ENCODE data around the gene CERS4.

DNA sequence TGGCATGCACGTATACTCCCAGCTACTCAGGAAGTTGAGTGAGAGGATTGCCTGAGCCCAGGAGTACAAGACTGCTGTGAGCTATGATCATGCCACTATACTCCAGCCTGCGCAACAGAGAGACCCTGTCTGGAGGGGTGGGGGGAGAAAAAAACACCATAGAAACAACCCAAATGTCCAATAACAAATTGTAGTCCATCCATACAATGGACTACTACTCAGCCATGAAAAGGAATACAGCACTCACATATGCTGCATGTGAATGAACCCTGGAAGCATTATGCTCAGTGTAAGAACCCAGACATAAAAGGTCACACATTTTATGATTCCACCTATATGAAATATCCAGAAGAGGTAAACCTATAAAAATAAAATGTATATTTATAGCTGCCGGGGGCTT is 56.7 kb downstream of the CERS4 start:
- TF ChIP-seq EZH2 (IDR thresholded peaks at IDR 0.05; ENCODE audit: insufficient read depth, poor library complexity, severe bottlenecking) (no peak), EZH2phosphoT487 (IDR thresholded peaks at IDR 0.05; ENCODE audit: insufficient read depth, low read depth) (no peak)
